GM12878 (cell line): ENCODE data around the gene VCAN. TPM values are rescaled to one million over a fixed set of nuclear protein-coding genes. Genes with fewer than 3 reads are reported as not detected.

Source experiments
- ATAC-seq: fragments of 200-7000 bp; cut with Tn5 transposase; 3 replicates; pipeline ENCODE4 v1.9.1; 2020; ENCODE audit warnings: mild to moderate bottlenecking, moderate library complexity
- BruUV-seq: library from RNA; stranded (reverse); fragments of 400-500 nt; replicated peaks from 2 replicates; lab custom pipeline; 2021; lab: Mats Ljungman, UMichigan
- CTCF ChIA-PET: fragments of 300-600 bp; sonication (Branson Sonifier 250); formaldehyde crosslinking; extraction: SDS; loops from one replicate; lab custom pipeline; 2021; ENCODE audit warnings: inconsistent platforms; lab: Yijun Ruan, JAX
- POLR2A ChIA-PET: fragments of 350-600 bp; formaldehyde crosslinking; extraction: SDS; loops from one replicate; lab custom pipeline; 2021; ENCODE audit warnings: inconsistent platforms; lab: Charles Lee
- RAD21 ChIA-PET: fragments of 300-600 bp; sonication (Branson Sonifier 250); formaldehyde crosslinking; loops from one replicate; lab custom pipeline; 2023; ENCODE audit warnings: antibody characterized with exemption; ENCODE audit not compliant: unreplicated experiment; lab: Charles Lee
- SMC1A ChIA-PET: fragments of 300-600 bp; sonication (Branson Sonifier 250); formaldehyde crosslinking; loops from one replicate; lab custom pipeline; 2023; ENCODE audit not compliant: unreplicated experiment, uncharacterized antibody; lab: Charles Lee
- DNase-seq: peaks from one replicate; pipeline ENCODE4 v3.0.0-alpha.2; 2011; ENCODE audit warnings: low read depth, low spot score
- FAIRE-seq: peaks from 3 replicates; lab custom pipeline; 2011; peaks lifted over from hg19 to GRCh38; lab: Jason Lieb, UNC
- H2AFZ ChIP-seq: 2 replicates; pipeline ENCODE4 v1.6.0; 2011; ENCODE audit warnings: low read depth, low read length, control low read depth; ENCODE audit not compliant: control insufficient read depth
- H3K27ac ChIP-seq: 2 replicates; pipeline ENCODE4 v1.5.1; 2011; ENCODE audit warnings: control low read depth; ENCODE audit not compliant: control insufficient read depth, insufficient read depth
- H3K27me3 ChIP-seq, 2 experiments: replicated peaks in 1 of 2; 2 replicates each; pipeline versions ENCODE4 v1.6.0 to v1.6.1; 2011; ENCODE audit warnings: low read length in 1 of 2; ENCODE audit not compliant: control insufficient read depth in 2 of 2, insufficient read depth in 2 of 2
- H3K36me3 ChIP-seq, 2 experiments: 2 replicates each; pipeline ENCODE4 v1.5.1; 2011; ENCODE audit warnings: low read length in 1 of 2; ENCODE audit not compliant: control insufficient read depth in 2 of 2, insufficient read depth in 2 of 2
- H3K4me1 ChIP-seq: 2 replicates; pipeline ENCODE4 v1.6.1; 2011; ENCODE audit warnings: mild to moderate bottlenecking, low read length, moderate library complexity, mixed read lengths; ENCODE audit not compliant: control insufficient read depth, insufficient read depth
- H3K4me2 ChIP-seq: 2 replicates; pipeline ENCODE4 v1.6.0; 2011; ENCODE audit warnings: control low read depth; ENCODE audit not compliant: control insufficient read depth, insufficient read depth
- H3K4me3 ChIP-seq: fragments of 200-600 bp; sonication (generic); 2 replicates; pipeline ENCODE4 v1.5.1; 2016
- H3K79me2 ChIP-seq: 2 replicates; pipeline ENCODE4 v1.6.0; 2011; ENCODE audit warnings: low read length; ENCODE audit not compliant: control insufficient read depth, insufficient read depth
- H3K9ac ChIP-seq: 2 replicates; pipeline ENCODE4 v1.8.0; 2011; ENCODE audit warnings: low read length, control low read depth, mixed read lengths; ENCODE audit not compliant: control insufficient read depth, insufficient read depth
- H3K9me3 ChIP-seq: replicated peaks from 3 replicates; pipeline ENCODE4 v1.5.1; 2011; ENCODE audit warnings: mild to moderate bottlenecking, low read length; ENCODE audit not compliant: control insufficient read depth, insufficient read depth
- H4K20me1 ChIP-seq: 2 replicates; pipeline ENCODE4 v1.6.0; 2011; ENCODE audit not compliant: control insufficient read depth, insufficient read depth
- BACH1 ChIP-seq: fragments of 450-650 bp; IDR thresholded peaks from 2 replicates; pipeline ENCODE4 v1.6.1; 2017; ENCODE audit warnings: mild to moderate bottlenecking, borderline replicate concordance
- CHD2 ChIP-seq: IDR thresholded peaks from 2 replicates; pipeline ENCODE4 v1.6.1; 2011; ENCODE audit warnings: low read depth, low read length, improper control_type of control experiment, borderline replicate concordance
- CREB1 ChIP-seq: IDR thresholded peaks from 2 replicates; pipeline ENCODE4 v1.6.1; 2012; ENCODE audit warnings: low read depth, mild to moderate bottlenecking, inconsistent platforms
- HDGF ChIP-seq: fragments of 450-650 bp; IDR thresholded peaks from 2 replicates; pipeline ENCODE4 v1.6.1; 2016; ENCODE audit warnings: antibody characterized with exemption
- HSF1 ChIP-seq: fragments of 150-350 bp; IDR thresholded peaks from 2 replicates; pipeline ENCODE4 v1.6.1; 2014; ENCODE audit warnings: mild to moderate bottlenecking, low read depth, low read length
- MTA2 ChIP-seq: fragments of 450-650 bp; IDR thresholded peaks from 2 replicates; pipeline ENCODE4 v1.6.1; 2016; ENCODE audit warnings: low read depth, mild to moderate bottlenecking, moderate library complexity
- NFYA ChIP-seq: IDR thresholded peaks from 2 replicates; pipeline ENCODE4 v1.6.1; 2011; ENCODE audit warnings: low read depth, mild to moderate bottlenecking, low read length, improper control_type of control experiment, borderline replicate concordance
- RBBP5 ChIP-seq: fragments of 200-600 bp; sonication (generic); conservative IDR thresholded peaks from 2 replicates; pipeline ENCODE4 v1.6.1; 2016
- RELA ChIP-seq: fragments of 450-650 bp; IDR thresholded peaks from 2 replicates; pipeline ENCODE4 v1.8.0; 2014; ENCODE audit warnings: borderline replicate concordance; ENCODE audit not compliant: partially characterized antibody
- SIX5 ChIP-seq: IDR thresholded peaks from 2 replicates; pipeline ENCODE4 v1.6.1; 2011; ENCODE audit warnings: mild to moderate bottlenecking, low read depth, low read length, moderate library complexity; ENCODE audit not compliant: severe bottlenecking
- SP1 ChIP-seq: IDR thresholded peaks from one replicate; pipeline ENCODE4 v1.6.1; 2011; ENCODE audit warnings: low read depth, low read length
- STAT1 ChIP-seq: fragments of 450-650 bp; conservative IDR thresholded peaks from 2 replicates; pipeline ENCODE4 v1.6.1; 2014; ENCODE audit warnings: antibody characterized with exemption, mild to moderate bottlenecking
- YBX1 ChIP-seq: fragments of 450-650 bp; IDR thresholded peaks from 2 replicates; pipeline ENCODE4 v1.6.1; 2016; ENCODE audit warnings: antibody characterized with exemption
- ZNF207 ChIP-seq: fragments of 450-650 bp; IDR thresholded peaks from 2 replicates; pipeline ENCODE4 v1.6.1; 2014; ENCODE audit warnings: antibody characterized with exemption, mild to moderate bottlenecking, borderline replicate concordance
- WGBS: methylation state at CpG from one replicate; pipeline ENCODE4 v1.1.6; 2016; ENCODE audit warnings: low lambda C conversion rate; ENCODE audit not compliant: insufficient replicate concordance, insufficient coverage; ENCODE audit errors: missing lambda C conversion rate; 5-methylcytosine and 5-hydroxymethylcytosine counted together
- in situ Hi-C: fragments of 300-500 bp; cut with MboI; formaldehyde crosslinking; loops from 9 replicates; pipeline ENCODE4 v1.14.3; 2018; ENCODE audit warnings: mixed read lengths
- intact Hi-C: fragments of 100-400 bp; cut with micrococcal nuclease; formaldehyde crosslinking; loops from one replicate; pipeline ENCODE4 v1.14.2; 2022; ENCODE audit not compliant: unreplicated experiment
- polyA plus RNA-seq, 11 experiments: library from polyadenylated mRNA; depleted of rRNA in 4 of 11; unstranded in 6 of 11; stranded (reverse) in 5 of 11; fragments of >200 nt; fragmentation: Nextera tagmentation in 4 of 11; fragmentation: Illumina TruSeq in 1 of 11; extraction: Ambion mirVana in 4 of 11; extraction: Trizol in 1 of 11; gene quantifications; 1 replicate in 1 of 11; 2 replicates in 10 of 11; pipeline versions ENCODE4 v1.2.1 to v1.2.3, GENCODE V29; 2011 to 2016; ENCODE audit warnings: inconsistent platforms in 2 of 11, missing spikeins in 2 of 11, low read depth in 1 of 11
- total RNA-seq, 4 experiments: library from RNA; depleted of rRNA in 3 of 4; stranded (reverse); fragments of >200 nt in 3 of 4; fragmentation: Illumina TruSeq in 1 of 4; extraction: Trizol in 1 of 4; gene quantifications; 2 replicates each; pipeline versions ENCODE4 v1.2.1 to v1.2.3, GENCODE V29; 2013 to 2021
- TF ChIP-seq, protein P1 (sequence below): fragments of 450-650 bp; IDR thresholded peaks from 2 replicates; pipeline ENCODE4 v1.6.1; 2017; ENCODE audit warnings: mild to moderate bottlenecking, low read depth, inconsistent platforms; ENCODE audit not compliant: poor library complexity, severe bottlenecking

VCAN gene
- total and polyA plus RNA-seq, 10 of the 15 experiments (the other 5 are each of a cell fraction or from before 2014, with no cell fraction given) = 1.2 to 15.2 (median 4.5) TPM

- intact Hi-C loops (no loop called here), in situ Hi-C loops (no loop called here)
- H3K4me3 ChIP-seq = no peak overlapping the region
- H2AFZ ChIP-seq = no peak overlapping the region
- no peaks in the 10 kb centered on the region for H3K27me3 ChIP-seq
- H3K79me2 ChIP-seq = no peaks in the 10 kb centered on the region
- FAIRE-seq (no peak), ATAC-seq (no peak), DNase-seq (no peak)
- no peak for TF ChIP-seq ZNF207
- TF ChIP-seq HDGF = no peak
- TF ChIP-seq HSF1 = no peak
- no peak for TF ChIP-seq CREB1
- no peak for TF ChIP-seq BACH1
- no peak for TF ChIP-seq RELA
- TF ChIP-seq YBX1 = no peak
- no peak for TF ChIP-seq NFYA
- no TSS peak for BruUV-seq
- H3K4me1 ChIP-seq = no peaks in the 10 kb centered on the region
- no peaks in the 10 kb centered on the region; the same call in 2 of the 3 replicates for H3K9me3 ChIP-seq
- H3K4me2 ChIP-seq = no peak overlapping the region
- H3K9ac ChIP-seq = no peak overlapping the region
- no peaks in the 10 kb centered on the region for H4K20me1 ChIP-seq
- RAD21 ChIA-PET = no interaction called here
- CTCF ChIA-PET = interaction anchor here (0.8 to 2.2 kb wide), 3 partner anchors 8 to 74 kb away, joined by 3 to 5 read pairs (median 5); no protein-coding TSS in a partner anchor
- POLR2A ChIA-PET = no interaction called here
- H3K36me3 ChIP-seq = no peaks in the 10 kb centered on the region
- SMC1A ChIA-PET = interaction anchor here (1.1 kb wide), 1 partner anchor 10 kb away, joined by 3 read pairs; no protein-coding TSS in a partner anchor
- no peak overlapping the region for H3K27ac ChIP-seq
These were observed 32.1 kb downstream of the VCAN start for GRCh38 chr5:83503662-83504061.

DNA sequence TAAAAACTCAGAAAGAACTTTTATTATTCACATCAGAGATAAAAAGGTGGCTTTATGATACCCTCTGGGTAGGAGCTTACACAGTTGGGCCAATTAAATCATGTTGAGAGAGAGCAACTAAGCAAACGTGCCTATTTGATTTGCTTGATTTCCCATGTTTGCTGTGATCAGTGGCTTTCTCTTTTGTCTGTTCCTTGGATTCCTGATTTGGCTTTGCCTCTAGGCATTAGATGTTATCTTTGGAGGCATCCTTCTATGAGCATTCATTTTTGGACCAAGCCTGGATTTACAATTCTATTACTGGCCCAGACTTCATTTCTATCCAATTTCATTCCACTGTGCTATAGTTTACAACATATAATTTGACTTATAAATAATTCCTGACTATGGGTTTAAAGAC is 35.9 kb downstream of the VCAN start:
- DNase-seq (no peak), FAIRE-seq (no peak), ATAC-seq (no peak)
- Histone ChIP-seq H3K27me3 (no peaks in the 10 kb centered on the region), H3K36me3 (no peaks in the 10 kb centered on the region), H3K79me2 (no peaks in the 10 kb centered on the region), H2AFZ (no peak overlapping the region), H4K20me1 (no peaks in the 10 kb centered on the region), H3K9me3 (no peaks in the 10 kb centered on the region; the same call in 2 of the 3 replicates), H3K4me3 (no peak overlapping the region), H3K4me2 (no peak overlapping the region), H3K27ac (no peak overlapping the region), H3K4me1 (no peaks in the 10 kb centered on the region), H3K9ac (no peak overlapping the region)
- ChIA-PET CTCF (no interaction called here), RAD21 (no interaction called here), SMC1A (no interaction called here), POLR2A (no interaction called here)
- WGBS = 0% methylated on average over 1 of the region's 1 CpG
- intact Hi-C loops = no loop called here
- in situ Hi-C loops = no loop called here
- no TSS peak for BruUV-seq
- no peak for TF ChIP-seq BACH1
- TF ChIP-seq SP1 = no peak
- TF ChIP-seq, protein P1, sequence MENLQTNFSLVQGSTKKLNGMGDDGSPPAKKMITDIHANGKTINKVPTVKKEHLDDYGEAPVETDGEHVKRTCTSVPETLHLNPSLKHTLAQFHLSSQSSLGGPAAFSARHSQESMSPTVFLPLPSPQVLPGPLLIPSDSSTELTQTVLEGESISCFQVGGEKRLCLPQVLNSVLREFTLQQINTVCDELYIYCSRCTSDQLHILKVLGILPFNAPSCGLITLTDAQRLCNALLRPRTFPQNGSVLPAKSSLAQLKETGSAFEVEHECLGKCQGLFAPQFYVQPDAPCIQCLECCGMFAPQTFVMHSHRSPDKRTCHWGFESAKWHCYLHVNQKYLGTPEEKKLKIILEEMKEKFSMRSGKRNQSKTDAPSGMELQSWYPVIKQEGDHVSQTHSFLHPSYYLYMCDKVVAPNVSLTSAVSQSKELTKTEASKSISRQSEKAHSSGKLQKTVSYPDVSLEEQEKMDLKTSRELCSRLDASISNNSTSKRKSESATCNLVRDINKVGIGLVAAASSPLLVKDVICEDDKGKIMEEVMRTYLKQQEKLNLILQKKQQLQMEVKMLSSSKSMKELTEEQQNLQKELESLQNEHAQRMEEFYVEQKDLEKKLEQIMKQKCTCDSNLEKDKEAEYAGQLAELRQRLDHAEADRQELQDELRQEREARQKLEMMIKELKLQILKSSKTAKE = no peak
- TF ChIP-seq SIX5 = no peak
- TF ChIP-seq CHD2 = no peak
- TF ChIP-seq STAT1 = no peak
- TF ChIP-seq MTA2 = no peak
- TF ChIP-seq RBBP5 = no peak
